ENCODE data around the gene SOX12.
"Not testable (repeated sequence)": the region's sequence is repeated elsewhere in the genome, so short reads cannot be mapped to it uniquely, and the experiment has no call there.

SOX12 gene

DNA sequence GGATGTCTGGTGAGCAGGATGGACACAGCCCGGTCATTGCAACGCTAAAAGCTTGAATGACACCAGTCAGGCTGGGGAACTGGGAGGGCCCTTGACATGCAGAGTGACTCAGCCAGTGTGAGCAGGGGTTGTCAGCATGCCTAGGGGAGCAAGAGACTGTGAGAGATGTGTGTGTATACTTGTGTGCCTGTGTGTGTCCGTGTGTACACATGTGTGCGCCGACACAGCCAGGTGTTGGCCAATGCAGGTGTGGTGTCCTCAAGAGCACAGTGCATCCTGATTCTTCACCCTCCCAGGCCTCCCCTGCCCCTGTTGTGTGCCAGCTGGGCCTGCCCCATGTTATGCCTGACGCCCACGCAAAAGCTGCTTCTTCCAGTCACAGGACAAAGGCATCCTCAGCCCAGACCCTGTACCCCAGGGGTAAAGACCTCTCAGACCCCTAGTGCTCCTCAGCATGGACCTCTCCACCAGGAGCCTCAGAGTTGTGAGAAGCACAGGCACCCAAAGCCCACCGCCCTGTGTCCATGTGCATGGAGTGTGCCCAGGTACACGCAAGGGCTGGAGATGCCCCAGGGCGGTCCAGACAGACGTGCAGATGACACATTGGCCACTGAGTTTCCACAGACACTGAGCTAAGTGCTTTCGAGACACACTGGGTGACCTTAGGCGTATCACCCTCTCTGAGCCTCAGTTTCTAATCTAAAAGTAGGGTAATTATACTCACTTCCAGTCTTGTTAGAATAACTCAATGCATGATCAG lies 38.1 kb downstream of the SOX12 start:
- DNase-seq: no peak

DNA sequence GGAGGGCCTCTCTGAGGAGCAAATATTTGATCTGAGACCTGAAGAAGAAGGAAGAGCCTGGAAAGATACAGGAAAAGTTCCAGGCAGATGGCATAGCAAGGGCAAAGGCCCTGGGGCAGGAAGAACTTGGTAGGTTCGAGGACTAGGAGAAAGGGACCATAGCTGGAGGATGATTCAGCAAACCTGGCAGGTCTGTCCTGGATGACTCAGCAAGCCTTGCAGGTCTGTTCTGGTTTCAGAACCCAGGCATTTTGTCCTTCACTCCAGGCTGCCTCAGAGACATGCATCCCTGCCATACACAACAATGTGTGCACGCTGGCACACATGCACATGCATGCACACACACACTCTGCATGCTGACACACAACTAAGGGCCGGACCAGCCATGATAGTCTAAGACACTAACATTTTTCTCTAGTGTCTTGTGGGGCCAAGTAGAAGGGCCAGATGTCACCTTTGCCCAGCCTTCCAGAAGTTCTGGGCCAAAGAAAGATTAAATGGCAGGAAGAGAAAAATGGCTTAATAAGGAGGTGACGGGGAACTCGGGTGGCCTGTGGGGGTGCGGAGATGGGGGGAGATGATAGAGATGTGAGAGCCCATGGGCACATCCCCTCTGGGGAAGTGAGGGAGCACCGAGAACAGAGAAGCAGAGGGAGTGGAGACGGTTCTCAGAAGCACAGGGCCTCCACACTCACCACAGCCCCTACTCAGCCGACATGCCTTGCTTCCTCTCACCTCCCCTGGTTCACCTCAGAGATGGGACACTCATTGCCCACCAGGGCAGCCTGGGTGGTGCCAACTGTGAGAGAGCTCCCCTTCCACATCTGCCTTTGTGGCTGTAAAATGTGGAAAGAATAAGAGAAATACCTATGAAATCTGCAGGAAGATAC lies 39.8 kb downstream of the SOX12 start:
- DNase-seq: no peak

- DNase-seq: no peak
Observed at GRCh38 chr20:366041-366718, 40.8 kb downstream of the SOX12 start.

DNA sequence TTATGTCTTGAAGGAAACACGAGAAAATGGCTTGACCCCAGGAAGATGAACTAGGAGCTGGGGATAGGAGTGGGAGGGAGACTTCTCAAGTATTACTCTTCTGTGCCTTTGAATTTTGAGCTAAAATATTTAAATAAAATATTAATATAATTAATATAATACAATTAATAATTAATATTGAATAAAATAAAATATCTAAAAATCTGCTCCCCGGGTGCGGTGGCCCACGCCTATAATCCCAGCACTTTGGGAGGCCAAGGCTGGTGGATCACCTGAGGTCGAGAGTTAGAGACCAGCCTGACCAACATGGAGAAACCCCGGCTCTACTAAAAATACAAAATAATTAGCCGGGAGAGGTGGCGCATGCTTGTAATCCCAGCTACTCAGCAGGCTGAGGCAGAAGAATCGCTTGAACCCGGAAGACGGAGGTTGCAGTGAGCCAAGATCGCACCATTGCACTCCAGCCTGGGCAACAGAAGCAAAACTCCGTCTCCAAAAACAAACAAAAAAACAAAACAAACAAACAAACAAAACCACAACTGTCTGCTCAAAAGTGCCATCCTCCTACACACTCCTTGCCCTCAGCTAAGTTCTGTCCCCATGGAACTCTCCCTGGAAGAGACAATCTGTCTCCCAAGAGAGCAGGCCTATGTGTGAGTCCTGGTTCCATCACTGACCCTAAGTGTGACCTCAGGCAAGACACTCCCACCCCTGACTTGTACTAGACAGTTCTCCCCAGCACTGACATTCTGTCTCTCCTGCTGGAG lies 41.5 kb downstream of the SOX12 start:
- DNase-seq: no peak

- no peak for DNase-seq
Observed at GRCh38 chr20:367486-367887, 42.1 kb downstream of the SOX12 start.

DNA sequence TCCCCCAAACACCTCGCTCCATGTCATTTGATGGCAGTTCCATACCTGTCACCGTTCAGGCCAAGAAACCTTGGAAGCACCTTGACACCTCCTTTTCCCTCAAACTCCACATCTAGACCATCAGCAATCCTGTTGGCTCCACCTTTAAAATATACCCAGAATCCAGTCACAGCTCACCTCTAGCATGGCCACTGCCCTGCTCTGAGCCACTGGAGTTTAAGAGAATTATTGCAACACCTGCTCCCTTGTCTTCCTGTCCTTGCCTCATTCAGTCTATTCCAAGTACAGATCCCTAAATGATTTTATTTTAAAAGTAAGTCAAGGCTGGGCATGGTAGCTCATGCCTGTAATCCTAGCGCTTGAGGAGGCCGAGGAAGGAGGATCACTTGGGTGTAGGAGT lies 43.6 kb downstream of the SOX12 start:
- no peak for DNase-seq

DNA sequence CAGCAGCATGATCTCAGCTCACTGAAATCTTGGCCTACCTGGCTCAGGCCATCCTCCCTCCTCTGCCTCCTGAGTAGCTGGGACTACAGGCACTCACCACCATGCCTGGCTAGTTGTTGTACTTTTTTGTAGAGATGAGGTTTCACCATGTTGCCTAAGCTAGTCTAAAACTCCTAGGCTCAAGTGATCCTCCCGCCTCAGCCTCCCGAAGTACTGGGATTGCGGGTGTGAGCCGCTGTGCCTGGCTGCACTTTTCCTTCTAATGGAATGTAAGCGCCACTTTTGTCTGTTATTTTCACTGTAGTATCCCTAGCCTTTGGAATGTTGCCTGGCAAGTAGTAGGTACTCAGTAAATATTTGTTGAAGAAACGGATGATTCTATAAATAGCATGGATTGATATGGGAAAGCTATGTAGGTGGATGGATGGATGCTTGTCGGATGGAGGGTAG lies 44.8 kb downstream of the SOX12 start:
- no peak for DNase-seq

- DNase-seq: no peak
Observed at GRCh38 chr20:370977-371754, 45.8 kb downstream of the SOX12 start.

DNA sequence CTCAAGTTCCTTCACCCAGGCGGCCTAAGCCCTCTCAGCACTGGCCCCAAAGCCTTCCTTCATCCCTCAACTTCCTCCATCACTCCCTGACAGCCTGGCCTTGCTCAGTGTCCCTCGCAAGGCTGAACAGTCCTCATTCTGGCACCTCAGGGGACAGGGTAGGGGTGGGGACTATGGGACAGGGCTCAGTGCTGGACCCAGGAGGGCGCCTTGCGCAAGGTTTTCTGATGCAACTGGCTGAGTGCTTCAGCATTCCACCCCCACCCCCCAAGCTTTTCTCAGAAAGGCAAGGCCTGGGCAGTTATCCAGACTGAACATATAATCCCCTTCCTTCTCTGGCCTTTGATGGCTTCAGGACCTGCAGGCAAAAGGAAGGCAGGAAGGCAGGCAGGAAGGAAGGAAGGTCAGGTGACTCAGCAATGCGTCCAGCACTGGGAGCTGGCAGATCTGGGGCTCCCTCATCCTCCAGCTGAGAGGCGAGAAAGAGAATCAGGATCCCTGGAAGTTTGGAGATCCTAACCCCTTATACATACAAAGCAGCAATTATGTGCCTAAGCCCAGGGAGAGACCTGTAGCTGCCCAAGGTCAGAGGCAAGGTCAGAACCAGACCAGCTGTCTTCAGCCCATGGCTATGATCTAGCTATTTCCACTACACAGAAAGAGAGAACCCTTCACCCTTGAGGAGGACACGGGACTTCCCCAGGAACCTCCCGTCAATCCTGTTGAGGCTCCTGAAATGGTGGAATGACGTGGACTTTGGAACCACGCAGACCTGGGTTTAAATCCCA lies 46.6 kb downstream of the SOX12 start:
- DNase-seq: no peak

DNA sequence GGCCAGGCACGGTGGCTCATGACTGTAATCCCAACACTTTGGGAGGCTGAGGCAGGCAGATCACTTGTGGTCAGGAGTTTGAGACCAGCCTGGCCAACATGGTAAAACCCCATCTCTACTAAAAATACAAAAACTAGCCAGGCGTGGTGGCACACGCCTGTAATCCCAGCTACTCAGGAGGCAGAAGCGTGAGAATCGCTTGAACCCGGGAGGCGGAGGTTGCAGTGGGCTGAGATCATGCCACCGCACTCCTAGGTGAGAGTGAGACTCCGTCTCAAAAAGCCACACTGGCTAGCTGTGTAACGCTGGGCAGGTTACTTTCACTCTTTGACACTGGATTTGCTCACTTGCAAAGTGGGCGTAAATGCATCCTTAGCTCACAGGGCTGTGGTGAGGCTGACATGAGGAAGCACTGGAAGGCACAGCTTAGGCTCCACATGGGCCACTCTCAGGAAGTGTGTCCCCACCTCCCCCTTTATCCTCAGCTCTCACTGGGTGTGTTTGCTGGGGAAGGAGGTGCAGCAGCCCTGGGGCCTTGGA lies 47.3 kb downstream of the SOX12 start:
- not testable (repeated sequence) for DNase-seq

GRCh38 chr20:373171-373890 lies 48.0 kb downstream of the SOX12 start:
- DNase-seq: no peak

- DNase-seq: no peak
Observed at GRCh38 chr20:375265-375889, 50.0 kb downstream of the SOX12 start.

DNA sequence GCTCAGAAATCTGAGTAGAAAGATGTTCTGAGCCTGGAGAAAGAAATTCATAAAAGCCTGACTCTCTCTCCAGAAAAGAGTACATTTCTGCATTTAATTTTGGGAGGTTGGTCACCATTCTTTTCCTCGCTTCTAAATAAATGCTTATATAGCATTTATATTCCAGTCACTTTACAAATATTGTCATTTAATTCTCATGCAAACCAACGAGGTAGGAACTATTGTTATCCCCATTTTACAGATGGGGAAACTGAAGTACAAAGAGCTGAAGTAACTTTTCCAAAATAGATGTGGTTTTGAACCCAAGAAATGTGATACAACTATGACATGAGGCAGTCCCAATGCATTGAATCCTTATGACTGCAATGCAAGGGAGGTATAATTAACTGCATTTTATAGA lies 50.7 kb downstream of the SOX12 start:
- no peak for DNase-seq

DNA sequence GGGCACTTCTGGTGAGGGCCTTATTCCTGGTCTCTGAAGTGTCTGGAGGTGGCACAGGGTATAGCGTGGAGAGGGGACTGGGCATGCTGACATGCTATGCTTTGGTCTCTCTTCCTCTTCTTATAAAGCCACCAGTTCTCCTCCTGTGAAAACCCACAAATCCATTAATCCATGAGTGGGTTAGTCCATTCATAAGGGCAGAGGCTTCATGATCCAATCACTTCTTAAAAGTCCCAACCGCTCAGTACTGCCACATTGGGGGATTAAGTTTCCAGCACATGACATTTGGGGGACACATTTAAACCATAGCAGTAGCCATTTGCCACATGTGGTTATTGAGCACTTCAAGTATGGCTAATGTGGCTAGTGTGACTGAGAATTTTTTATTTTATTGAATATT lies 51.4 kb downstream of the SOX12 start:
- no peak for DNase-seq

DNA sequence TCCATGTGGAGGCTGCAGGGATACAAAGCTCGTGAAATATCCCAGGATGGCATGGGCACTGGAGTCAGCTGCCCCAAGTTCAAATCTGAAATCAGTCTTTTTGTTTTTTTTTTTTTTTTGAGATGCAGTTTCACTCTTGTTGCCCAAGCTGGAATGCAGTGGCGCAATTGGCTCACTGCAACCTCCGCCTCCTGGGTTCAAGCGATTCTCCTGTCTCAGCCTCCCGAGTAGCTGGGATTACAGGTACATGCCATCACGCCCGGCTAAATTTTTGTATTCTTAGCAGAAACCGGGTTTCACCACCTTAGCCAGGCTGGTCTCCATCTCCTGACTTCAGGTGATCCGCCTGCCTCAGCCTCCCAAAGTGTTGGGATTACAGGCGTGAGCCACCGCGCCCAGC lies 52.2 kb downstream of the SOX12 start:
- not testable (repeated sequence) for DNase-seq

GRCh38 chr20:378961-379336 lies 53.6 kb downstream of the SOX12 start:
- no peak for DNase-seq

All from effector CD8-positive, alpha-beta T cell (primary cell).